ENCODE data around the gene KIRREL3. TPM values are rescaled to one million over a fixed set of nuclear protein-coding genes. Genes with fewer than 3 reads are reported as not detected.

The KIRREL3 gene
- total RNA-seq, 1 donor from 2014 or later, result 0.26 TPM

DNA sequence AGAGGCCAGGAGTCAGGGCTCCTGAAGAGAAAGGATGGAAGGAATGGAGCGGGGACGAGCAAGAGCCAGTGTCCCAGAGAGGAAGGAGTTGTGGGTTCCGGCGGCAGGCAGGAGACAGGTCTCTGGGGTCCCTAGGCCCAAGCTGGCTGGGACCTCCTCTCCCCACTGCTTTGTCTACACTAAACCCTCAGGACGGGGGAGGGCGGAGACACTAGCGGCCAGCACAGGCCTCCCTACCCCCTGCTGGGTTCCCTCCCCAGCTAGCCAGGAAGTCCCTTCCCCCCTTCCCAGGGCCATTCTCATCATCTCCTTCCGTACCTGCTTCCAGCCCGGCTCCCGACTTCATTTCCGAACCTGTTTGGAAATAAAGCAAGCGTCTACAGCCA is 565.6 kb downstream of the KIRREL3 start:
- no peak for DNase-seq (ENCODE audit: low spot score, unreplicated experiment)
- Mint-ChIP-seq H3K27ac (no peak overlapping the region), H3K4me1 (ENCODE audit: low read depth) (peaks cover 1% of the 10 kb centered on the region), H3K4me3 (ENCODE audit: low read depth) (no peak overlapping the region), H3K36me3 (ENCODE audit: insufficient read depth) (no peaks in the 10 kb centered on the region), H3K27me3 (peaks cover 20% of the 10 kb centered on the region), H3K9me3 (ENCODE audit: low read depth) (no peaks in the 10 kb centered on the region)
- TF ChIP-seq, protein P1, sequence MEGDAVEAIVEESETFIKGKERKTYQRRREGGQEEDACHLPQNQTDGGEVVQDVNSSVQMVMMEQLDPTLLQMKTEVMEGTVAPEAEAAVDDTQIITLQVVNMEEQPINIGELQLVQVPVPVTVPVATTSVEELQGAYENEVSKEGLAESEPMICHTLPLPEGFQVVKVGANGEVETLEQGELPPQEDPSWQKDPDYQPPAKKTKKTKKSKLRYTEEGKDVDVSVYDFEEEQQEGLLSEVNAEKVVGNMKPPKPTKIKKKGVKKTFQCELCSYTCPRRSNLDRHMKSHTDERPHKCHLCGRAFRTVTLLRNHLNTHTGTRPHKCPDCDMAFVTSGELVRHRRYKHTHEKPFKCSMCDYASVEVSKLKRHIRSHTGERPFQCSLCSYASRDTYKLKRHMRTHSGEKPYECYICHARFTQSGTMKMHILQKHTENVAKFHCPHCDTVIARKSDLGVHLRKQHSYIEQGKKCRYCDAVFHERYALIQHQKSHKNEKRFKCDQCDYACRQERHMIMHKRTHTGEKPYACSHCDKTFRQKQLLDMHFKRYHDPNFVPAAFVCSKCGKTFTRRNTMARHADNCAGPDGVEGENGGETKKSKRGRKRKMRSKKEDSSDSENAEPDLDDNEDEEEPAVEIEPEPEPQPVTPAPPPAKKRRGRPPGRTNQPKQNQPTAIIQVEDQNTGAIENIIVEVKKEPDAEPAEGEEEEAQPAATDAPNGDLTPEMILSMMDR (IDR thresholded peaks at IDR 0.05; ENCODE audit: unreplicated experiment), result no peak

DNA sequence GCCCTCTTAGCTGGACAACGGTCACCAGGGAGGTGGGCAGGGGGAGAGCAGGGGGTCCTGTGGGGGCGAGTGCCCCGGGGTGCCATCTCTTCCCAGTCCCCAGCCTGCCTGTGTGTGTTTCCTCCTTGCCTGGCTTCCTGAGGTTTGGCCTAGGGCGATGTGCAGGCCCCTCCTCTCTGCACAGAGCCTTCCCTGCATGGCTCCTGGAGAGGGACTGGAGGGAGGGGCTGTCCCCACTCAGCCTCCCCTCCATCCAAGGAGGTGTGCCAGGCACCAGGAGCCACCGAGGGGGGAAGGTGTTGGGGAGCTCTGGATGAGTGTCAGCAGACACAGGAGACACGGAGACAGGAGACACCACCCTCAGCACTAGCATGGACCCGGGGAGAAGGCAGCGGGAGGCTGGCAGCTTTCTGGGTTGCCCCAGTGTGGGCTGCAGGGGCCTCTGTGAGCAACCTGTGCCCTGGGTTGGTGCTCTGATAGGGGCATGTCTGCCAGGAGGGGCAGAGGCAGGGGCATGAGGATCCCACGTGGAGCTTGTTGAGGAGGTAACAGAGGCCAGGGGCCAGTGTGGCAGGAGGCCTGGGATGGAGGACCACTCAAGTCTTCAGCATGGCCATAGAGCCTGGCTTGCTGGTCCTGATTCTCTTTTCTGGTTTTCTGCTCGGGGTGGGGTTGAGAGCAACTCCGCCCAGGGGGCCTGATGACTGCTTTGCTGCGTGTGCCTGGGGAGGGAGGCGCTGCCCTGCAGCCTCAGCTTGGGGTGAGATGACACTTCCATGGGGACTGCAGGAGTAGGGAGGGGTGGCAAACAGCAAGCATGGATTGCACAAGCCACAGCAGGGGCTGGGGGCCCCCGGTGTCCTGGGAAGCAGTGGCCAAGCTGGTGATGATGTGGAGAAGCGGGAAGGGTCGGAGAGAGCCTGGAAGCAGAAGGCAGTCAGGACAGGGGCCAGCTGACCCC is 566.3 kb downstream of the KIRREL3 start:
- Mint-ChIP-seq H3K27me3 (peaks cover 16% of the 10 kb centered on the region), H3K9me3 (ENCODE audit: low read depth) (no peaks in the 10 kb centered on the region), H3K4me1 (ENCODE audit: low read depth) (peaks cover 1% of the 10 kb centered on the region), H3K27ac (no peak overlapping the region), H3K36me3 (ENCODE audit: insufficient read depth) (no peaks in the 10 kb centered on the region), H3K4me3 (ENCODE audit: low read depth) (no peak overlapping the region)
- TF ChIP-seq, protein P1 (IDR thresholded peaks at IDR 0.05; ENCODE audit: unreplicated experiment), result no peak
- no peak for DNase-seq (ENCODE audit: low spot score, unreplicated experiment)

DNA sequence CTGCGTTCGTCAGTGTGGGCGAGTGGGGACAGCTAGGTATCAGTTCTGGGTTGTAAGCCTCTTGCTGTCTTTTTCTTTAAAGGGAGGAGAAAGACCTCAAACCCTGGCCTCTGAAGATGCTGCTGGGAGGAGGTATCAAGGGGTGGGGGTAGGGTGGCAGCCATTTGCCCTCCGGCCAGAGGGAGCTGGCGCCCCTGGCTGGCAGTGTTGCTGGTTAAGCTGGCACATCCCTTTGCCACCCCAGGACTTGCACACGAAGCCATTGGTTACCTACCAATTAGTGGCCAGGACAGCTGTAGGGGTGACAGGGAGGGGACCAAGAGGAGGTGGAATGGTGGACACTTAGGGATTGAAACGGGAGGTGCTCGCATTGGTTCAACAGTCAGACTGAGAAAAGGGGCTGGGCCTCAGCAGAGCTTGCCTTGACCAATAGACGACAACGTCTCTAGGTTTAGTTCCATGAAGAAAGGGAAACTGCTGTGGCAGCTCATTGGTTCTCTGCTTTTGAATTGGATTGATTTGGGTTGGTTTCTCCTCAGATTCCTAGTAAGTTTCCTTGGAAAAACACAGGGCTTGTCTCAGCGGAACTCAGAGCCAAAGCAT is 567.2 kb downstream of the KIRREL3 start:
- H3K27ac Mint-ChIP-seq, result no peak overlapping the region
- no peak for DNase-seq (ENCODE audit: low spot score, unreplicated experiment)
- no peaks in the 10 kb centered on the region for H3K36me3 Mint-ChIP-seq (ENCODE audit: insufficient read depth)
- no peak overlapping the region for H3K4me3 Mint-ChIP-seq (ENCODE audit: low read depth)
- TF ChIP-seq, protein P1 (IDR thresholded peaks at IDR 0.05; ENCODE audit: unreplicated experiment), result no peak
- peaks cover 9% of the 10 kb centered on the region for H3K27me3 Mint-ChIP-seq
- peaks cover 1% of the 10 kb centered on the region for H3K4me1 Mint-ChIP-seq (ENCODE audit: low read depth)
- H3K9me3 Mint-ChIP-seq (ENCODE audit: low read depth), result no peaks in the 10 kb centered on the region

DNA sequence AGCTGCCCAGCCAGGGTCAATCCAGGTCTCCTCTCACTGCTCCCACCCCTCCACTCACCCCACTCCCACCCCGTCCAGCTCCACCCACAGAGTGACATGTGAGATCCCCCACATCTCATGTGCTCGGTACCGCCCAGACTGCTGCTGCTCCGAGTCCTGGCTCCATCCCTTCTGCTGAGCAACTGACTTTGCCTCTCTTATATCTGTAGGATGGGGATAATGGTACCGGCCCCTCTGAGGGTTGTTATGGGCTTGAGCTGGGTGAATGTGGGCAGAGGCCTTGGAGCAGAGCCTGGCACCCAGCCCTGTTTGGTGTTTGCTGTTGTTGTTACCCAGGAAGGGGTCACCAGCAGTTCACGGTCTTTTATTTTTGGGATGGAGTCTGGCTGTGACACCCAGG is 568.0 kb downstream of the KIRREL3 start:
- no peaks in the 10 kb centered on the region for H3K9me3 Mint-ChIP-seq (ENCODE audit: low read depth)
- no peak overlapping the region for H3K27ac Mint-ChIP-seq
- no peaks in the 10 kb centered on the region for H3K36me3 Mint-ChIP-seq (ENCODE audit: insufficient read depth)
- TF ChIP-seq, protein P1 (IDR thresholded peaks at IDR 0.05; ENCODE audit: unreplicated experiment), result no peak
- H3K4me3 Mint-ChIP-seq (ENCODE audit: low read depth), result no peak overlapping the region
- no peak for DNase-seq (ENCODE audit: low spot score, unreplicated experiment)
- H3K27me3 Mint-ChIP-seq, result peaks cover 7% of the 10 kb centered on the region
- H3K4me1 Mint-ChIP-seq (ENCODE audit: low read depth), result peaks cover 1% of the 10 kb centered on the region

DNA sequence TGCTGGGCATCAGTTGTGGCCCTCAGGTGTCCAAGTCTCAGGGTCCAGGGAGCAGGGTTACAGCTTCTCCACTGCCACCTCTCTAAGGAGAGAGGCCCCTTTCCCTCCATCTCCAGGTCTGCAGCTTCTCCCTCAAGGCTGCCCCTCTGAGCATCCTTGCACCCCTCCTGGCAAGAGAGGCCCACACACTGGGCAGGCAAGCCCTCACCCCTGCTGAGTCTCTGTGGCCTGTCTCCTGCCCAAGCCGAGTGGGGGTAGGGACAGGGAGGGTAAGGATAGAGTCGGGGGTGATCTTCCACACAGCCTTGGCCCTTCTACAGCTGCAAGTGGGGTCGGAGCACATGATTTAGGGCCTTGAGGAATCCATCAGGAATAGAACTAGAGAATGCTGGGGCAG is 568.5 kb downstream of the KIRREL3 start:
- Mint-ChIP-seq H3K9me3 (ENCODE audit: low read depth) (no peaks in the 10 kb centered on the region), H3K4me3 (ENCODE audit: low read depth) (no peak overlapping the region), H3K36me3 (ENCODE audit: insufficient read depth) (no peaks in the 10 kb centered on the region), H3K4me1 (ENCODE audit: low read depth) (peaks cover 1% of the 10 kb centered on the region), H3K27ac (no peak overlapping the region), H3K27me3 (peaks cover 7% of the 10 kb centered on the region)
- no peak for DNase-seq (ENCODE audit: low spot score, unreplicated experiment)
- TF ChIP-seq, protein P1 (IDR thresholded peaks at IDR 0.05; ENCODE audit: unreplicated experiment), result no peak

All from progenitor cell of endocrine pancreas (in vitro differentiated cells).